Activated B cell treated with CpG ODN at 0.5 μM for 24 hours (primary cell): ENCODE results near the gene SPRYD3. TPM values are rescaled to one million over a fixed set of nuclear protein-coding genes. Genes with fewer than 3 reads are reported as not detected.

Experiments used
- ATAC-seq: fragments of 200-7000 bp; cut with Tn5 transposase; one replicate; pipeline ENCODE4 v1.10.0; 2021; ENCODE audit warnings: low read depth, mild to moderate bottlenecking, moderate library complexity
- CTCF ChIA-PET: fragments of 350-600 bp; sonication (Branson Sonifier 250); formaldehyde crosslinking; loops from one replicate; lab custom pipeline; 2021; ENCODE audit warnings: antibody characterized with exemption; lab: Charles Lee
- POLR2A ChIA-PET: fragments of 350-600 bp; sonication (Branson Sonifier 250); formaldehyde crosslinking; loops from one replicate; lab custom pipeline; 2021; ENCODE audit warnings: antibody characterized with exemption; lab: Charles Lee
- DNase-seq: peaks from one replicate; pipeline ENCODE4 v3.0.0; 2022
- H3K27ac Mint-ChIP-seq: one replicate; pipeline ENCODE4 v1.8.0; 2020; ENCODE audit warnings: mixed read lengths
- H3K27me3 Mint-ChIP-seq: one replicate; pipeline ENCODE4 v1.8.0; 2021; ENCODE audit warnings: mixed read lengths
- H3K36me3 Mint-ChIP-seq: one replicate; pipeline ENCODE4 v1.8.0; 2021; ENCODE audit warnings: low read depth, mixed read lengths
- H3K4me1 Mint-ChIP-seq: one replicate; pipeline ENCODE4 v1.8.0; 2021; ENCODE audit warnings: mixed read lengths
- H3K4me3 Mint-ChIP-seq: one replicate; pipeline ENCODE4 v1.8.0; 2020; ENCODE audit warnings: mild to moderate bottlenecking, mixed read lengths
- H3K9me3 Mint-ChIP-seq: one replicate; pipeline ENCODE4 v1.8.0; 2020; ENCODE audit warnings: mixed read lengths
- intact Hi-C: fragments of 100-400 bp; cut with micrococcal nuclease; formaldehyde crosslinking; loops from one replicate; pipeline ENCODE4 v1.15.1; 2024
- total RNA-seq: library from RNA; stranded (reverse); gene quantifications from 2 replicates; pipeline ENCODE4 v1.2.3, GENCODE V29; 2022
- TF ChIP-seq, protein P1 (sequence below): fragments of 200-600 bp; IDR thresholded peaks from one replicate; pipeline ENCODE4 v1.8.0; 2022; ENCODE audit warnings: antibody characterized with exemption, mild to moderate bottlenecking

The SPRYD3 gene
- total RNA-seq, 1 donor from 2014 or later: 33.9 TPM

DNA sequence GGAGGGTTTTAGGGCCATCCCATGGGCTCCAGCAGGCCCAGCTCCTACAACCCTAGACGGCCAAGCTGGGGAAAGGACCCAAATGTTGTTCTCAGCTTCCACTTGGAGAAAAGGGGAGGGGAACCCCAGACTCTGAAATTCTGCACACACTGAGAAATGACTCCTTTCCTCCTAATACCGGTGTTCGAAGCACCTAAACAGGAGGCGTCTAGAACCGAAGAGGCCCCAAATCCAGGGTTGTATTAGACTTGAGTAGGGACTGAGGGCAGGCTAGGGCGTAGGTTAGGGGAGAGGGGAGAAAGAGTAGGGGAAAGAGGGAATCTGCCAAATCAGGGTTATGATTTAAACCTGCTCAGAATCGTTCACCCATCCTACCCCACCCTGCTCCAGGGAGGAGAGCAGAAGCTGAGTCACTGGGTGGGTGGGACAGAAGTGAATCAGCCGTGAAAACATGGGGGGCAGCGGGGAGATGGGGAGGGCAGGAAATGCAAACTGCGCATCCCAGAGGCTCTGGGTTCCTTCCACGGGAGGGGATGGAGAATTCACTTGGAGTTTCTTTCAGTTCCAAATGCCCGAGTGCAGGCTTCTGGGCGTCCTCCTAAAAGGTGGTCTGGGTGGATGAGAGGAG is 19.3 kb upstream of the SPRYD3 start:
- DNase-seq (no peak), ATAC-seq (no peak)
- TF ChIP-seq, protein P1, sequence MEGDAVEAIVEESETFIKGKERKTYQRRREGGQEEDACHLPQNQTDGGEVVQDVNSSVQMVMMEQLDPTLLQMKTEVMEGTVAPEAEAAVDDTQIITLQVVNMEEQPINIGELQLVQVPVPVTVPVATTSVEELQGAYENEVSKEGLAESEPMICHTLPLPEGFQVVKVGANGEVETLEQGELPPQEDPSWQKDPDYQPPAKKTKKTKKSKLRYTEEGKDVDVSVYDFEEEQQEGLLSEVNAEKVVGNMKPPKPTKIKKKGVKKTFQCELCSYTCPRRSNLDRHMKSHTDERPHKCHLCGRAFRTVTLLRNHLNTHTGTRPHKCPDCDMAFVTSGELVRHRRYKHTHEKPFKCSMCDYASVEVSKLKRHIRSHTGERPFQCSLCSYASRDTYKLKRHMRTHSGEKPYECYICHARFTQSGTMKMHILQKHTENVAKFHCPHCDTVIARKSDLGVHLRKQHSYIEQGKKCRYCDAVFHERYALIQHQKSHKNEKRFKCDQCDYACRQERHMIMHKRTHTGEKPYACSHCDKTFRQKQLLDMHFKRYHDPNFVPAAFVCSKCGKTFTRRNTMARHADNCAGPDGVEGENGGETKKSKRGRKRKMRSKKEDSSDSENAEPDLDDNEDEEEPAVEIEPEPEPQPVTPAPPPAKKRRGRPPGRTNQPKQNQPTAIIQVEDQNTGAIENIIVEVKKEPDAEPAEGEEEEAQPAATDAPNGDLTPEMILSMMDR: no peak
- Mint-ChIP-seq H3K4me3 (peak overlapping the region; percentile 80), H3K9me3 (no peaks in the 10 kb centered on the region), H3K4me1 (peaks cover 28% of the 10 kb centered on the region), H3K27ac (no peak overlapping the region), H3K27me3 (peaks cover 13% of the 10 kb centered on the region), H3K36me3 (no peaks in the 10 kb centered on the region)
- intact Hi-C loops: loop anchor here (2.0 to 5.0 kb wide), 3 partner anchors 46 to 214 kb away; partner anchors contain the start of gene TNS2
- POLR2A ChIA-PET: interaction anchor here (1.1 to 2.0 kb wide), 4 partner anchors 19 to 44 kb away, joined by 3 to 12 read pairs (median 6); partner anchors contain the start of gene SPRYD3
- CTCF ChIA-PET: interaction anchor here (0.7 to 5.3 kb wide), 13 partner anchors 8 to 99 kb away, joined by 3 to 133 read pairs (median 4); partner anchors contain the start of genes EIF4B and SPRYD3

DNA sequence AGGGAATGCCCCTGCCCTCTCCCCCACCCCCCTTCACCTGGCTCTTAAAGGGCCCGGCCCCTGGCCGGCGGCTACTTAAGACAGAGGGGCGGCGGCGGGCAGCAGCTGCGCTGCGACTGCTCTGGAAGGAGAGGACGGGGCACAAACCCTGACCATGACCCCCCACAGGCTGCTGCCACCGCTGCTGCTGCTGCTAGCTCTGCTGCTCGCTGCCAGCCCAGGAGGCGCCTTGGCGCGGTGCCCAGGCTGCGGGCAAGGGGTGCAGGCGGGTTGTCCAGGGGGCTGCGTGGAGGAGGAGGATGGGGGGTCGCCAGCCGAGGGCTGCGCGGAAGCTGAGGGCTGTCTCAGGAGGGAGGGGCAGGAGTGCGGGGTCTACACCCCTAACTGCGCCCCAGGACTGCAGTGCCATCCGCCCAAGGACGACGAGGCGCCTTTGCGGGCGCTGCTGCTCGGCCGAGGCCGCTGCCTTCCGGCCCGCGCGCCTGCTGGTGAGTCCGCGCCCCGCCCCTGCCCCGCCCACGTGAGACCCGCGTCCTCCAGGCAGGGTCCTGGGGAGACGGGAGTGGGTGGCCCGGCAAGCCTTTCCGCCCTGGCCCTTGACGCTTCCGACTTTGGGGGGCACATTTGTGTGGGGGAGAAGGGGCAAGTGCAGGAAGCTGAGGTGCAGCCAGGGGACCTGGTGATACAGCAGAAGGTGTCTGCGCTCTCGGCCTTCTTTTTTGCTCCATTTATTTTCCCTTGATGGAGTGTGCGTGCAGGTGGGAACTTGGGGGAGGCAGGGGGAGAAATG is 18.6 kb upstream of the SPRYD3 start, which contains the start of gene IGFBP6:
Gene IGFBP6 (plus strand): TSS at position 104 of the 790 bp plus-strand sequence. CDS start 51 bp downstream, at position 155.
- Mint-ChIP-seq H3K27ac (no peak within 1 kb of the TSS), H3K27me3 (peaks cover 15% of the 10 kb centered on the region), H3K9me3 (no peaks in the 10 kb centered on the region), H3K4me1 (peaks cover 22% of the 10 kb centered on the region), H3K36me3 (no peaks in the 10 kb centered on the region), H3K4me3 (peak within 1 kb of the TSS; percentile 80)
- ATAC-seq (peak; percentile 85), DNase-seq (peak; percentile 59)
- CTCF ChIA-PET: interaction anchor here (0.7 to 5.3 kb wide), 9 partner anchors 8 to 100 kb away, joined by 3 to 133 read pairs (median 4); partner anchors contain the start of gene SPRYD3
- intact Hi-C loops: loop anchor here (2.0 to 5.0 kb wide), 3 partner anchors 45 to 213 kb away; partner anchors contain the start of gene TNS2
- POLR2A ChIA-PET: interaction anchor here (1.1 to 1.6 kb wide), 2 partner anchors 19 to 32 kb away, joined by 3 to 12 read pairs; partner anchors contain the start of gene SPRYD3
- TF ChIP-seq, protein P1: no peak

DNA sequence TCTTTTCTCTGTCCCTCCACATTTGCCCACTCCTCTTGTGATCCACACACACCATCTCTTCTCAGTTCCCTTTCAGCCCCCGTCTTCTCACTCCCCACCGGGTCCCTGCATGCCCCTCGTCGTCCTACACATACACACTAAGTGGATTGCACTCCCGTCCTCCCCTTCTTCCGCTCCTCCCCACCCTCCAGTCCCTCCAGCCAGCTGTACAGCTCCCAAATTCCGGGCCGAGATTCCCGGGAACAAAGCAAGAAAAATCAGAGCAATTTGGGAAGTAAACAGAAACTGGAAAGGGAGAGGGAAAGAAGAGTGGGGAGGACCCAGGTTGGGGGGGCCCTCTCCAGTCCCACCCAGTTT is 18.0 kb upstream of the SPRYD3 start:
- CTCF ChIA-PET: interaction anchor here (1.2 to 5.3 kb wide), 2 partner anchors 13 to 31 kb away, joined by 3 to 133 read pairs; no protein-coding TSS in a partner anchor
- TF ChIP-seq, protein P1: no peak
- Mint-ChIP-seq H3K4me3 (peak overlapping the region; percentile 80), H3K36me3 (no peaks in the 10 kb centered on the region), H3K4me1 (peaks cover 21% of the 10 kb centered on the region), H3K27me3 (peaks cover 15% of the 10 kb centered on the region), H3K9me3 (no peaks in the 10 kb centered on the region), H3K27ac (no peak overlapping the region)
- no peak for DNase-seq
- intact Hi-C loops: loop anchor here (5.0 kb wide), 1 partner anchor 45 kb away; the partner anchor contains the start of gene TNS2
- POLR2A ChIA-PET: interaction anchor here (1.6 kb wide), 1 partner anchor 18 kb away, joined by 12 read pairs; the partner anchor contains the start of gene SPRYD3
- ATAC-seq: no peak

DNA sequence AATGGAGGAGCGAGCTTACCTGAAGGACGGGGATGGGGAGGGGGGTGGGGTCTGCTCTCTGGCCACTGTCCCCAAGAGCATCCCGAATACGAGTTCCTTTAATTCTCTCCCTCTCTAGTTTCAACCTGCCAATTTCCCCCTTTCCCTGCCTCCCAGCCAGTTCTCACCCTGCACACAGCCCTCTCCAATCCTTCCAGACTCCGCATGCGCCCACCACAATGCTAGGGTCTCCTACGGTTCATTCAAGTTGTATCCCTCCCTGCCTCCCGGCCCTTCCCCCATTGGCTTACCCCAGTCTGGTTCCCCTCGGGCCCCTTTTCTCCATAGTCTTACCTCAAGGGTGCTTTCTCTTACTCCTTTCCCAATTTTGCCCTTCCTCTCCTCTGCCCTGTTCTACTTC is 17.6 kb upstream of the SPRYD3 start:
- ChIA-PET CTCF (interaction anchor here (5.3 kb wide), 1 partner anchor 30 kb away, joined by 133 read pairs; no protein-coding TSS in a partner anchor), POLR2A (no interaction called here)
- H3K27me3 Mint-ChIP-seq: peaks cover 15% of the 10 kb centered on the region
- H3K4me3 Mint-ChIP-seq: peak overlapping the region; percentile 80
- ATAC-seq: no peak
- H3K4me1 Mint-ChIP-seq: peaks cover 21% of the 10 kb centered on the region
- intact Hi-C loops: loop anchor here (5.0 kb wide), 1 partner anchor 44 kb away; the partner anchor contains the start of gene TNS2
- TF ChIP-seq, protein P1: no peak
- H3K36me3 Mint-ChIP-seq: no peaks in the 10 kb centered on the region
- no peak for DNase-seq
- H3K9me3 Mint-ChIP-seq: no peaks in the 10 kb centered on the region
- no peak overlapping the region for H3K27ac Mint-ChIP-seq
